Upper lobe of right lung (tissue), 1 donor: Measurements from ENCODE around the gene CDK10. TPM values are rescaled to one million over a fixed set of nuclear protein-coding genes. Genes with fewer than 3 reads are reported as not detected.

Experiments
- ATAC-seq: fragments of 200-7000 bp; cut with Tn5 transposase; one replicate; pipeline ENCODE4 v1.9.1; 2020; ENCODE audit warnings: mild to moderate bottlenecking, moderate library complexity
- DNase-seq: peaks from one replicate; pipeline ENCODE4 v3.0.0-alpha.2; 2020
- H3K27ac ChIP-seq: fragments of 200-600 bp; one replicate; pipeline ENCODE4 v1.8.0; 2022
- H3K27me3 ChIP-seq: fragments of 200-600 bp; one replicate; pipeline ENCODE4 v1.8.0; 2022; ENCODE audit warnings: mild to moderate bottlenecking
- H3K36me3 ChIP-seq: fragments of 200-600 bp; one replicate; pipeline ENCODE4 v1.8.0; 2022
- H3K4me1 ChIP-seq: fragments of 200-600 bp; one replicate; pipeline ENCODE4 v1.8.0; 2022
- H3K4me3 ChIP-seq: fragments of 200-600 bp; one replicate; pipeline ENCODE4 v1.8.0; 2022; ENCODE audit warnings: mild to moderate bottlenecking
- H3K9me3 ChIP-seq: fragments of 200-600 bp; one replicate; pipeline ENCODE4 v1.8.0; 2022
- CTCF ChIP-seq: fragments of 200-600 bp; IDR thresholded peaks from one replicate; pipeline ENCODE4 v1.8.0; 2022; ENCODE audit warnings: antibody characterized with exemption
- intact Hi-C: fragments of 100-400 bp; cut with DNase I; formaldehyde crosslinking; loops from one replicate; pipeline ENCODE4 v1.11.0; 2022
- total RNA-seq: library from RNA; stranded (reverse); fragmentation: NEBNext Ultra II Directional; extraction: Animal tissue kit (Norgen Biotek cat#: 25700); gene quantifications from one replicate; pipeline ENCODE4 v1.2.1, GENCODE V29; 2021
- donor health status: DM: no; HTN: yes; CAD: no; lungs with severe emphysema.

Gene CDK10
- total RNA-seq, 1 donor from 2014 or later = 81.5 TPM

DNA sequence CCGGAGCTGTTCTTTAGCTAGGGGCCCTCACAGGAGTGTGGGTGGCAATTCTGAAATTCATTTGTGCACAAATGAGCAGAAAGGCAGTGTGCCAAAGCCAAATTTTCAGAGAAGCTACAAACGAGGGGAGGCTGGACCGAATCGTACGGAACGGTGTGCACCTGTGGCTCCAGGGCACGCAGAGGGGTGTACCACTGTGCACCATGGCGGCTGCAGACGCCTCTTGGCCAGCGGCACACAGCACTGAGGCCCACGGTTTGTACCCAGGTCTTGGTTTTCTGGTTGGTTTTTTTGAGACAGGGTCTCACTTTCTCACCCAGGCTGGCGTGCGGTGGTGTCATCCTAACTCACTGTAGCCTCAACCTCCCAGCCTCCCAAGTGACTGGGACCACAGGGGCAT lies 43.9 kb upstream of the CDK10 start:
- no peak for TF ChIP-seq CTCF
- H3K36me3 ChIP-seq = peaks cover 27% of the 10 kb centered on the region
- H3K9me3 ChIP-seq = no peaks in the 10 kb centered on the region
- ATAC-seq (no peak), DNase-seq (no peak)
- H3K4me3 ChIP-seq = no peak overlapping the region
- H3K27ac ChIP-seq = no peak overlapping the region
- no peaks in the 10 kb centered on the region for H3K27me3 ChIP-seq
- intact Hi-C loops = no loop called here
- H3K4me1 ChIP-seq = peaks cover 6% of the 10 kb centered on the region

DNA sequence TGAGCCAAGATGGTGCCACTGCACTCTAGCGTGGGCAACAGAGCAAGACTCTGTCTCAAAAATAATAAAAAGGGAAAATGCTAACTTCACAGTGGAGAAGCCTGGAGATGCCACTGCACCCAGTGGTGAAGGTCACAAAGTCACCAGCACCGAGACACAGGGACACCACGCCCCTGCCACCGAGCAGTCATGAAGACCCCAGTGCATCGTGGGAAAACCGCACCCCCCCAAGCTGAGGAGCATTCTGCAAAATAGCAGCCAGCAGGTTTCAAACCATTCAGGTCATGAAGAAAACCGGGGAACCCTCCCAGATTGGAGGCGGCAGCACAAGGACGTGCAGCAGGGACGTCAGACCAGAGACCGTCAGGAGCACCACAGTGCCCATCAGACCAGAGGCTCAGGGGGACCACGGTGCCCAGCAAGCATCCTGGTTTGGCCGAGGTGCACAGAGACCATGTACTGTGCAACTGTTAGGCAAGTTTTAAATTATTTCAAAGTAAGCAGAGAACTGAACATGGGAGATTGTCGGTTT lies 42.7 kb upstream of the CDK10 start:
- Histone ChIP-seq H3K9me3 (no peaks in the 10 kb centered on the region), H3K27me3 (no peaks in the 10 kb centered on the region), H3K36me3 (peaks cover 27% of the 10 kb centered on the region), H3K4me1 (peaks cover 6% of the 10 kb centered on the region), H3K4me3 (no peak overlapping the region), H3K27ac (no peak overlapping the region)
- no peak for TF ChIP-seq CTCF
- DNase-seq (no peak), ATAC-seq (no peak)
- intact Hi-C loops = no loop called here

DNA sequence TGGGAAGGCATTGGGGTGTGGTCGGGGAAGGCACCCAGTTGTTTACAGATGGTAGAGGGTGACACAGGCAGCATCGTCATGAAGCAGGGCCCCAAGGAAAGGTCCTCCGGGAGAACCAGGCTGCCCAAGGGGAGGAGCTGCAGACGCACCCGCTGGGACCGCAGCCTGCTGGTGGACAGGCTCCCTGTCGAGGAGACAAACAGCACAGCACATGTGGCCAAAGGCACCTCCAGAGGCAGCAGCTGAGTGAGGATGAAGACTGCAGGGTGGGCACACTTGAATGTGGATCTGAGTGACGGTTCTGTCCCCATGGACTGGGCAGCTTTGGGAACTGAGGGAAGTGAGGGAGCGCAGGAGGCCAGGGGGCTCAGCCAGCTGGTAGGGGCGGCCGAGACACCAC lies 41.4 kb upstream of the CDK10 start:
- Histone ChIP-seq H3K36me3 (peaks cover 27% of the 10 kb centered on the region), H3K4me1 (peaks cover 6% of the 10 kb centered on the region), H3K27me3 (no peaks in the 10 kb centered on the region), H3K9me3 (no peaks in the 10 kb centered on the region), H3K27ac (no peak overlapping the region), H3K4me3 (no peak overlapping the region)
- intact Hi-C loops = no loop called here
- ATAC-seq = no peak
- DNase-seq = no peak
- TF ChIP-seq CTCF = no peak

- Histone ChIP-seq H3K4me1 (no peaks in the 10 kb centered on the region), H3K27ac (no peak overlapping the region), H3K27me3 (no peaks in the 10 kb centered on the region), H3K4me3 (no peak overlapping the region), H3K36me3 (peaks cover 27% of the 10 kb centered on the region), H3K9me3 (no peaks in the 10 kb centered on the region)
- no peak for TF ChIP-seq CTCF
- intact Hi-C loops = no loop called here
- ATAC-seq (no peak), DNase-seq (no peak)
These were observed 40.2 kb upstream of the CDK10 start for GRCh38 chr16:89646270-89646669.

DNA sequence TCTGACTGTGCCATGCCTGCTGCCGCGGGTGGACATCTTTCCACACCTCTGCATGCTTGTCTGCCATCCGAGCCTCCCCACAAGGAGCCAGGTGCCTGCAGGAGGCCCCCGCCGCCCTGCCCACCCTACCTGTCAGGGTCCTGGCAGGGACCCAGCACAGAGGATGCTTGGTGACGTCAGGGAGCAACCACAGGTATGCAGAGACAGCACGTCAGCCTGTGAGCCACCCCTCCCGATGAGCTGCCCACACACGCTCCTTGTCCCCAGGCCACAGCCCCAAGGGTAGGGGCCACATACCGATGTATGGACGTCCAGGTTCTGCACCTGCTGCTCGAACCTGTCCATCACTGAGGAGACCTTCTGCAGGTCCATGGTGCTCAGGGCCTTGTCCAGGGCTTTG lies 39.6 kb upstream of the CDK10 start:
- intact Hi-C loops = no loop called here
- ATAC-seq = no peak
- peaks cover 27% of the 10 kb centered on the region for H3K36me3 ChIP-seq

More for the DNA sequence above, 39.6 kb upstream of the CDK10 start:
- Histone ChIP-seq H3K9me3 (no peaks in the 10 kb centered on the region), H3K27me3 (no peaks in the 10 kb centered on the region), H3K4me1 (no peaks in the 10 kb centered on the region), H3K4me3 (no peak overlapping the region), H3K27ac (no peak overlapping the region)
- DNase-seq = no peak
- no peak for TF ChIP-seq CTCF
